ENCODE results near the gene WDR19.
A peak's percentile ranks its signal among the peaks of the same experiment; 100 is the strongest.
"Not testable (repeated sequence)": the region's sequence is repeated elsewhere in the genome, so short reads cannot be mapped to it uniquely, and the experiment has no call there.

The WDR19 gene

DNA sequence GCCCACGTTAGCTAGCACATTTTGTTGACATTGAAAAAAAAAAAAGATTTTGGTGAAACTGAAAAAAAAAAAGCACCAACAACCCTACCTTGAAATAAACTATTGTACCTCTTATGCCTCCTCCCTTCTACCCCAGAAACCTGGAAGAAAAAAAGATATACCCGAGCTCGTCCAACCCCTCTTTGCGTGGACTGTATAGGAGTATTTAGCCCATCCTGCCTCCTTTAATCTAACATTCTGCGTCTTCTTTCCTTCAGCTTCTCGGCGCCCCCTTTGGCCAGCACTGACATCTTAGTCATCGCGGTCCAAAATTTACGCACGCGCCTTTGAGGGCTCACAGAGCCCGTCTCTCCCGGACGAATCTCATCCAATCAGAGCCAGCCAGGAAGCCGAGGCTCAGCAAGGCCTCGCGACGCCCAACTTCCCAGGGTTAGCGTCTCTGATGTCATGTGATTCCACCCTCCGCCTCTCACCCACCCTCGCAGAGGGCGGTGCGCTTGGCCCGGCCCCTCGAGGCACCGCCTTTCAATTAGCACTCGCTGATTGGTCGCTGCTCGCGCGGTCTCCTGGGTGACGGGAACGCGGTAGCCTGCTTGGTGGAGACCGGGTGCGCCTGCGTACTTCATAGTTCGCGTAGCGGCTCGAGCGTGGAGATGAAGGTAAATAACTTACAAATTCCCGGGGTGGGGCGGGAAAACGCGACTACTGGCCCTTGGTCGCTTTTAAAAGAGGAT is at the start of gene WDR19:
TSS of gene WDR19 (plus strand) at position 625 of the 734 bp plus-strand sequence. CDS start at position 654, 29 bp downstream.
- DNase-seq: peak; percentile 99
- H3K27me3 ChIP-seq (replicated peaks): no peaks in the 10 kb centered on the region
- TF ChIP-seq, protein P1, sequence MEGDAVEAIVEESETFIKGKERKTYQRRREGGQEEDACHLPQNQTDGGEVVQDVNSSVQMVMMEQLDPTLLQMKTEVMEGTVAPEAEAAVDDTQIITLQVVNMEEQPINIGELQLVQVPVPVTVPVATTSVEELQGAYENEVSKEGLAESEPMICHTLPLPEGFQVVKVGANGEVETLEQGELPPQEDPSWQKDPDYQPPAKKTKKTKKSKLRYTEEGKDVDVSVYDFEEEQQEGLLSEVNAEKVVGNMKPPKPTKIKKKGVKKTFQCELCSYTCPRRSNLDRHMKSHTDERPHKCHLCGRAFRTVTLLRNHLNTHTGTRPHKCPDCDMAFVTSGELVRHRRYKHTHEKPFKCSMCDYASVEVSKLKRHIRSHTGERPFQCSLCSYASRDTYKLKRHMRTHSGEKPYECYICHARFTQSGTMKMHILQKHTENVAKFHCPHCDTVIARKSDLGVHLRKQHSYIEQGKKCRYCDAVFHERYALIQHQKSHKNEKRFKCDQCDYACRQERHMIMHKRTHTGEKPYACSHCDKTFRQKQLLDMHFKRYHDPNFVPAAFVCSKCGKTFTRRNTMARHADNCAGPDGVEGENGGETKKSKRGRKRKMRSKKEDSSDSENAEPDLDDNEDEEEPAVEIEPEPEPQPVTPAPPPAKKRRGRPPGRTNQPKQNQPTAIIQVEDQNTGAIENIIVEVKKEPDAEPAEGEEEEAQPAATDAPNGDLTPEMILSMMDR (IDR thresholded peaks at IDR 0.05; ENCODE audit: low read depth, low read length, missing control alignments): peak; percentile 69
- H3K27ac ChIP-seq: peak within 1 kb of the TSS; percentile 14
- H3K4me3 ChIP-seq (ENCODE audit: low read depth, low read length): peak within 1 kb of the TSS; percentile 92
- in situ Hi-C loops (cut with HindIII; ENCODE audit: low pct_ligation_motif_present, low sequenced_read_pairs): no loop called here
- no peaks in the 10 kb centered on the region for H3K36me3 ChIP-seq (replicated peaks)

DNA sequence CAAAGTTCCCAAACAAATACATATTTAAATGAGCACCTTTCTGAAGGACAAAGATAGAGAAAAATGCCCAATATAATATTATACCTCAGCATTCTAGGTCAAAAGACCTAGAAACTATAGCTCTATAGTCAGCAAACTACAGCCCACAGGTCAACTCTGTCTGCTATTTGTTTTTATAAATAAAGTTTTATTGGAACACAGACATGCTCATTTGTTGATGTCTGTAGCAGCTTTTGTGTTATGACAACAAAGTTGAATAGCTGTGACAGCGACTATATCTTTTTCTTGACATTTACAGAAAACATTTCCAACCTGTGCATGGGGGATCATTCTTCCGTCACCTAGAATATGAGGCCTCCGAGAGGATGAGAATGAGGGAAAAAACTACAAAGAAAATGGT is 48.7 kb upstream of the WDR19 start:
- Histone ChIP-seq H3K36me3 (replicated peaks) (no peaks in the 10 kb centered on the region), H3K27me3 (replicated peaks) (no peaks in the 10 kb centered on the region), H3K27ac (no peak overlapping the region), H3K4me3 (ENCODE audit: low read depth, low read length) (no peak overlapping the region)
- in situ Hi-C loops (cut with HindIII; ENCODE audit: low pct_ligation_motif_present, low sequenced_read_pairs): no loop called here
- no peak for DNase-seq
- TF ChIP-seq, protein P1 (IDR thresholded peaks at IDR 0.05; ENCODE audit: low read depth, low read length, missing control alignments): no peak

DNA sequence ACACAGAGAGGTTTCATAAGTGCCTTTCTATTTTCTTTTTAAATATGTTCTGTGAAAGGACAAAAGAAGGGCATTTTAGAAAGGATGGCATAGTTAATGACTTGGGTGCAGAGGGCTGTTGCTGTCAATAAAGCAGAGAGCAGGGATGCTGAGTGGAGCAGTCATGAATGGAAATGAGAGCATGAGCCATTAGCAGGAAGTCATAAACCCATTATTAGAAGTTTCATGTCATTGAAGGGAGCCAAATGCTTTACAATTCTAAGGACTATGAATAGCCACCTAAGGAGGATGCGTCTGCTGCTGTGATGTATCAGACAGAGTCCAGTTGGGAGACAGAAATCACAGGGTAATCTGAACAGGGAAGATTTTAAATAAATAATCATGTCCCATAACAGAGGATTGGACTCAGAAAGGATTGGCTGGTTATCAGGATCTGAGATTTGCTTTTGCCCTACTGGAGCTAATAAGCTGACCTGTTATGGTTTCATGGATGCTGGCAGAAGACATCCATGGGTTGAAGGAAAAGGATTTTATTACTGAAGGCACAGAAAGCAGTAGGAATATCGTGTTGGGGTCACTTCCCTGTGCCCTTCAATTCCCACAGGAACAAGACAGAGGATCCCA is 47.5 kb upstream of the WDR19 start:
- no peak overlapping the region for H3K4me3 ChIP-seq (ENCODE audit: low read depth, low read length)
- DNase-seq: no peak
- H3K27ac ChIP-seq: peak overlapping the region; percentile 48
- in situ Hi-C loops (cut with HindIII; ENCODE audit: low pct_ligation_motif_present, low sequenced_read_pairs): no loop called here
- H3K27me3 ChIP-seq (replicated peaks): no peaks in the 10 kb centered on the region
- TF ChIP-seq, protein P1 (IDR thresholded peaks at IDR 0.05; ENCODE audit: low read depth, low read length, missing control alignments): no peak
- H3K36me3 ChIP-seq (replicated peaks): no peaks in the 10 kb centered on the region

DNA sequence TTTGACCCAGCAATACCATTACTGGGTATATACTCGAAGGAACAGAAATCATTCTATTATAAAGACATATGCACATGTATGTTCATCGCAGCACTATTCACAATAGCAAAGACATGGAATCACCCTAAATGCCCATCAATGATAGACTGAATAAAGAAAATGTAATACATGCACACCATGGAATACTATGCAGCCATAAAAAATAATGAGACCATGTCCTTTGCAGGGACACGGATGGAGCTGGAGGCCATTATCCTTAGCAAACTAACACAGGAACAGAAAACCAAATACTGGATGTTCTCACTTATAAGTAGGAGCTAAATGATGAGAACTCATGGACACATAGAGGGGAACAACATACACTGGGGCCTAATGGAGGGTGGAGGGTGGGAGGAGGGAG is 44.1 kb upstream of the WDR19 start:
- DNase-seq; H3K27ac ChIP-seq; H3K36me3 ChIP-seq (replicated peaks); in situ Hi-C loops (cut with HindIII; ENCODE audit: low pct_ligation_motif_present, low sequenced_read_pairs); H3K27me3 ChIP-seq (replicated peaks); H3K4me3 ChIP-seq (ENCODE audit: low read depth, low read length): not testable (repeated sequence)

DNA sequence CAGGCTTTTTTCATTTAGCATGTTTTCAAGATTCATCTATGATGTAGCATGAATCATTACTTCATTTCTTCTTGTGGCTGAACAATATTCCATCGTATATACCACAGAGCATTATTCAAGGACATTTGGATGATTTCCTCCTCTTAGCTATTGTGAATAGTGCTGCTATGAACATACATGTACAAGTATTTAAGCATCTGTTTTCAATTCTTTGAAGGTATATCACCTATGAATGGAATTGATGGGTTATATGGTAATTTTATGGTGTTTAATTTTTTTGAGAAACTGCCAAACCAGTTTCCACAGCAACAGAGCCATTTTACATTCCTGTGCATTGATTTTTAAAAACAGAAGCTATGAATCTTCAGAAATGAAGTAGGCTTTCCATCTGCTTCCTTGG is 36.1 kb upstream of the WDR19 start:
- in situ Hi-C loops (cut with HindIII; ENCODE audit: low pct_ligation_motif_present, low sequenced_read_pairs): no loop called here
- Histone ChIP-seq H3K27me3 (replicated peaks) (no peaks in the 10 kb centered on the region), H3K27ac (no peak overlapping the region), H3K36me3 (replicated peaks) (no peaks in the 10 kb centered on the region), H3K4me3 (ENCODE audit: low read depth, low read length) (no peak overlapping the region)
- DNase-seq: no peak
- TF ChIP-seq, protein P1 (IDR thresholded peaks at IDR 0.05; ENCODE audit: low read depth, low read length, missing control alignments): no peak

DNA sequence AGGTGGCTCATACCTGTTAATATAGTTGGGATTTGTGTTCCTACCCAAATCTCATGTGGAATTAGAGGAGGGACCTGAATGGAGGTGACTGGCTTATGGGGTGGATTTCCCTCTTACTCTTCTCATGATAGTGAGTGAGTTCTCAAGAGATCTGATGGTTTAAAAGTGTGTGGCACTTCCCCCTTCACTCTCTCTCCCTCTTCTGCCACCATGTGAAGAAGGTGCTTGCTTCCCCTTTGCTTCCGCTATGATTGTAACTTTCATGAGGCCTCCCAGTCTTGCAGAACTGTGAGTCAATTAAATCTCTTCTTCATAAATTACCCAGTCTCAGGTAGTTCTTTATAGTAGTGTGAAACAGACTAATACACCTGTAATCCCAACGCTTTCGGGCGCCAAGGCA is 28.3 kb upstream of the WDR19 start:
- in situ Hi-C loops (cut with HindIII; ENCODE audit: low pct_ligation_motif_present, low sequenced_read_pairs): no loop called here
- TF ChIP-seq, protein P1 (IDR thresholded peaks at IDR 0.05; ENCODE audit: low read depth, low read length, missing control alignments): no peak

More for the DNA sequence above, 28.3 kb upstream of the WDR19 start:
- Histone ChIP-seq H3K27ac (no peak overlapping the region), H3K36me3 (replicated peaks) (no peaks in the 10 kb centered on the region), H3K4me3 (ENCODE audit: low read depth, low read length) (no peak overlapping the region), H3K27me3 (replicated peaks) (no peaks in the 10 kb centered on the region)
- DNase-seq: no peak

All from brain microvascular endothelial cell (primary cell).